ENCODE data around the gene TRAK1. TPM values are rescaled to one million over a fixed set of nuclear protein-coding genes. Genes with fewer than 3 reads are reported as not detected.

The TRAK1 gene
- total and polyA plus RNA-seq, 10 donors = 15.4 to 60.0 (median 47.8) TPM

DNA sequence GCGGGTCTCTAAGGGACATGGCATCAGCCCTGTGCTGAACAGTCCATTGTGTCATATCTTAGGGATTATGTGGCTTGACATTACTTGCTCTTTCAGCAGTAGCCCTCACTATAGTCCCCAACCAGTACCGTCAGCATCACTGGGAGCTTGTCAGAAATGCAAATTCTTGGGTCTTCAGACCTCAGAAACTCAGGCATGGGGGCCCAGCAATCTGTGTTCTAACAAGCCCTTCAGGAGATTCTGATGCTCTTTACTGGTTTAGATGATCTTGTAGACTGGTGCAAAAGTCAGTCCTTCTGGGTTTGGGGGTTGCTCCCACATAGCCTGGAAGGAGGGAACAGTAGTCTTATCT lies 39.0 kb upstream of the TRAK1 start:
- intact Hi-C loops (cut with DNase I; ENCODE audit: low total_unique reads) = no loop called here
- Histone ChIP-seq H3K27me3 (replicated peaks in 1 of 7) (no peaks in the 10 kb centered on the region), H3K4me1 (peaks cover 6 to 91% (median 43%) of the 10 kb centered on the region in 6 donors), H3K36me3 (no peaks in the 10 kb centered on the region), H3K27ac (peak overlapping the region in 6 of 8 donors; percentile 20 to 65 (median 52)), H3K9me3 (no peaks in the 10 kb centered on the region), H3K4me3 (no peak overlapping the region)
- 50 to 89% (median 82%) methylated on average over 2 of the region's 2 CpGs for WGBS, 5 donors
- TF ChIP-seq POLR2AphosphoS5 (IDR thresholded peaks at IDR 0.05) (no peak), POLR2A (IDR thresholded peaks at IDR 0.05) (no peak)
- TF ChIP-seq, protein P1, sequence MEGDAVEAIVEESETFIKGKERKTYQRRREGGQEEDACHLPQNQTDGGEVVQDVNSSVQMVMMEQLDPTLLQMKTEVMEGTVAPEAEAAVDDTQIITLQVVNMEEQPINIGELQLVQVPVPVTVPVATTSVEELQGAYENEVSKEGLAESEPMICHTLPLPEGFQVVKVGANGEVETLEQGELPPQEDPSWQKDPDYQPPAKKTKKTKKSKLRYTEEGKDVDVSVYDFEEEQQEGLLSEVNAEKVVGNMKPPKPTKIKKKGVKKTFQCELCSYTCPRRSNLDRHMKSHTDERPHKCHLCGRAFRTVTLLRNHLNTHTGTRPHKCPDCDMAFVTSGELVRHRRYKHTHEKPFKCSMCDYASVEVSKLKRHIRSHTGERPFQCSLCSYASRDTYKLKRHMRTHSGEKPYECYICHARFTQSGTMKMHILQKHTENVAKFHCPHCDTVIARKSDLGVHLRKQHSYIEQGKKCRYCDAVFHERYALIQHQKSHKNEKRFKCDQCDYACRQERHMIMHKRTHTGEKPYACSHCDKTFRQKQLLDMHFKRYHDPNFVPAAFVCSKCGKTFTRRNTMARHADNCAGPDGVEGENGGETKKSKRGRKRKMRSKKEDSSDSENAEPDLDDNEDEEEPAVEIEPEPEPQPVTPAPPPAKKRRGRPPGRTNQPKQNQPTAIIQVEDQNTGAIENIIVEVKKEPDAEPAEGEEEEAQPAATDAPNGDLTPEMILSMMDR (IDR thresholded peaks at IDR 0.05 in 8 of 11, conservative IDR thresholded peaks at IDR 0.05 in 3 of 11) = no peak
- no peak for DNase-seq

GRCh38 chr3:42052484-42053351 lies 38.4 kb upstream of the TRAK1 start:
- Histone ChIP-seq H3K27ac (peak overlapping the region in 6 of 8 donors; percentile 20 to 65 (median 52)), H3K4me1 (peaks cover 12 to 91% (median 48%) of the 10 kb centered on the region in 6 donors), H3K4me3 (no peak overlapping the region), H3K27me3 (replicated peaks in 1 of 7) (no peaks in the 10 kb centered on the region), H3K9me3 (no peaks in the 10 kb centered on the region), H3K36me3 (no peaks in the 10 kb centered on the region)
- no peak for TF ChIP-seq POLR2A (IDR thresholded peaks at IDR 0.05)
- TF ChIP-seq, protein P1 (IDR thresholded peaks at IDR 0.05 in 8 of 11, conservative IDR thresholded peaks at IDR 0.05 in 3 of 11) = no peak
- TF ChIP-seq POLR2AphosphoS5 (IDR thresholded peaks at IDR 0.05) = no peak
- intact Hi-C loops (cut with DNase I; ENCODE audit: low total_unique reads) = no loop called here
- WGBS, 5 donors = 66 to 80% (median 75%) methylated on average over 10 of the region's 10 CpGs
- DNase-seq = no peak

DNA sequence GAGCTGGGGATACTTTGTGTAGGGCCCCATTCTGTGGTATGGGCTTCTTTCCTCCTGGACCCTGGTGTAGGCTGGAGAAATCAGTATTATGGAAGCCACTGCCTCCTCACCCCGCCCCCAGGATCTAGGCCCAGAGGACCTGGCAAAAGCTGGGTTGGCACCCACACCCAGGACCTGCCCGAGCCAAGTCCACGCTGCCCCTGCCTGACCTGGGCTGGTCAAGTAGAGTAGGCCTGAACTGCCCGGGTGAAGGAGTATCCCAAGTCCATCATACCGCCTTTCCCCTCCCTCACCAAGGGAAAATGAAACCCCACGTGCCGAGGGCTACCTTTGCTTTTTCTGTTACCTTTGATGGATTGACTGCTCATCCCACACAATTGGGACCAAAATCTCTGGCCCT lies 37.7 kb upstream of the TRAK1 start:
- WGBS, 5 donors = 83 to 94% (median 92%) methylated on average over 7 of the region's 7 CpGs
- no peaks in the 10 kb centered on the region for H3K36me3 ChIP-seq
- no peaks in the 10 kb centered on the region for H3K9me3 ChIP-seq
- no peak for DNase-seq
- peak overlapping the region in 4 of 8 donors; percentile 39 to 59 (median 52) for H3K27ac ChIP-seq
- intact Hi-C loops (cut with DNase I; ENCODE audit: low total_unique reads) = no loop called here
- TF ChIP-seq POLR2AphosphoS5 (IDR thresholded peaks at IDR 0.05) = no peak
- peaks cover 17 to 91% (median 48%) of the 10 kb centered on the region in 6 donors for H3K4me1 ChIP-seq
- no peaks in the 10 kb centered on the region for H3K27me3 ChIP-seq (replicated peaks in 1 of 7)
- H3K4me3 ChIP-seq = no peak overlapping the region

DNA sequence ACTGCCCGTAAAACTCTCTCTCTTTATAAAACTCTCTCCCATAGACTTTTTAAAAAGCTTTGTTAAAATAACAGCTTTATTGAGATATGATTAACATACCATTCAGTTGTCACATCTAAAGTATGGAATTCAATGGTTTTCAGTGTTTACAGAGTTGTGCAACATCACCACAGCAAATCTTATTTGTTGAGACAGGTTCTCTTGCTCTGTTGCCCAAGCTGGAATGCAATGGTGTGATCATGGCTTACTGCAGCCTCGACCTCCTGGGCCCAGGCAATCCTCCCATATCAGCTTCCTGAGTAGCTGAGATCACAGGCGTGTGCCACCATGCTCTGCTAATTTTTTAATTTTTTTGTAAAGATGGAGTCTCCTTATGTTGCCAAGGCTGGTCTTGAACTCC lies 35.9 kb upstream of the TRAK1 start:
- no peaks in the 10 kb centered on the region for H3K9me3 ChIP-seq
- no peaks in the 10 kb centered on the region for H3K27me3 ChIP-seq (replicated peaks in 1 of 7)
- peaks cover 16 to 92% (median 64%) of the 10 kb centered on the region in 6 donors for H3K4me1 ChIP-seq
- intact Hi-C loops (cut with DNase I; ENCODE audit: low total_unique reads) = no loop called here
- no peak overlapping the region for H3K4me3 ChIP-seq
- no peak for TF ChIP-seq POLR2A (IDR thresholded peaks at IDR 0.05)
- TF ChIP-seq POLR2AphosphoS5 (IDR thresholded peaks at IDR 0.05) = no peak
- TF ChIP-seq, protein P1 (IDR thresholded peaks at IDR 0.05 in 8 of 11, conservative IDR thresholded peaks at IDR 0.05 in 3 of 11) = no peak
- H3K36me3 ChIP-seq = no peaks in the 10 kb centered on the region
- 71 to 90% (median 88%) methylated on average over 3 of the region's 3 CpGs for WGBS, 5 donors
- DNase-seq = no peak
- H3K27ac ChIP-seq = no peak overlapping the region
